ENCODE results near the gene TINAGL1. TPM values are rescaled to one million over a fixed set of nuclear protein-coding genes. Genes with fewer than 3 reads are reported as not detected.

Gene TINAGL1
- total RNA-seq, 1 experiment from 2014 or later, result 2.5 TPM

DNA sequence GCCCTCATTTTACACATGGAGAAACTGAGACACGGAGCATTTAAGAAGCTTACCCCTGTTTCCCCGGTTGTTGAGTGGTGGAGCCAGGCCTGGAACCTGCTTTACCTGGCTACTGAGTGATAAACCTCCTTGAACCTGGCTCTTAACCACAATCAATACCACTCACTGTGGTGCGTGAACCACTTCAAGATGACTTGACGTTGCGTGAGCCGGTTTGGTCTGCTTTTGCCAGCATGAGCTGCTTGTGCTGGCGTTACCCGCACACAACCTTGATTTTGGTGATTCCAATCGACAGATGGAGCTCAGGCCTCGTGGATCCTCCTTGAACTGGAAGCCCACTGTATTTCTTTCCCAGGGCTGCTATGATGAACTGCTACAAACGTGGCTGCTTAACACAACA lies 6.1 kb upstream of the TINAGL1 start:
- Histone ChIP-seq H4K20me1 (ENCODE audit: control insufficient read depth, insufficient read depth, insufficient read length) (no peaks in the 10 kb centered on the region), H3K23me2 (ENCODE audit: insufficient read length, low read depth, low read length, poor library complexity, severe bottlenecking) (no peaks in the 10 kb centered on the region), H2BK12ac (ENCODE audit: insufficient read length, low read depth, low read length) (no peak overlapping the region), H3K27me3 (ENCODE audit: insufficient read depth, low read length) (no peaks in the 10 kb centered on the region), H3K79me2 (ENCODE audit: insufficient read depth, low read length) (no peaks in the 10 kb centered on the region), H3K4ac (ENCODE audit: low read depth, low read length) (no peak overlapping the region), H3K79me1 (ENCODE audit: insufficient read depth, low read depth, low read length, poor library complexity, severe bottlenecking) (no peaks in the 10 kb centered on the region), H3K56ac (ENCODE audit: insufficient read length, low read depth, low read length) (no peak overlapping the region), H2BK20ac (ENCODE audit: low read depth, low read length, poor library complexity, severe bottlenecking) (no peak overlapping the region), H3K9ac (ENCODE audit: extremely low read depth, insufficient read length, low read length) (no peak overlapping the region), H4K5ac (ENCODE audit: insufficient read length, low read depth, low read length) (no peak overlapping the region), H2BK5ac (ENCODE audit: insufficient read length, low read length) (no peak overlapping the region), H2AK5ac (ENCODE audit: insufficient read length, low read length) (no peak overlapping the region), H2AFZ (ENCODE audit: low read length) (no peak overlapping the region), H3K4me1 (ENCODE audit: insufficient read depth, low read length) (no peaks in the 10 kb centered on the region), H2BK120ac (ENCODE audit: low read depth, low read length, poor library complexity, severe bottlenecking) (no peak overlapping the region), H3K23ac (ENCODE audit: insufficient read length, low read depth, low read length) (no peak overlapping the region), H3K18ac (ENCODE audit: insufficient read length, low read depth, low read length) (no peak overlapping the region), H3K9me3 (ENCODE audit: control insufficient read depth, low read depth, low read length) (no peaks in the 10 kb centered on the region), H2BK15ac (ENCODE audit: low read depth, low read length) (no peak overlapping the region), H4K8ac (replicated peaks; ENCODE audit: insufficient read length, low read depth, low read length) (no peak overlapping the region), H3K14ac (ENCODE audit: insufficient read depth, low read length) (no peak overlapping the region), H3K27ac (ENCODE audit: insufficient read length, low read depth, low read length) (no peak overlapping the region), H4K91ac (ENCODE audit: insufficient read length, low read depth, low read length) (no peak overlapping the region), H3K4me2 (ENCODE audit: insufficient read depth, insufficient read length, low read length) (no peak overlapping the region), H3T11ph (ENCODE audit: low read length) (no peak overlapping the region)
- no CpG with 5 or more reads among the region's 11 CpGs for WGBS (ENCODE audit: extremely low coverage, insufficient read length, low lambda C conversion rate)
- peaks cover 0 to 3% of the 10 kb centered on the region in 2 experiments; a peak in 2 of 5 replicates for H3K9me3 Mint-ChIP-seq
- peaks cover 3 to 15% of the 10 kb centered on the region in 2 experiments; a peak in 3 of 4 replicates for H3K4me1 Mint-ChIP-seq
- no peak overlapping the region for H3K4me3 Mint-ChIP-seq
- no peak overlapping the region for H3K27ac Mint-ChIP-seq
- peaks cover 10% of the 10 kb centered on the region for H3K27me3 Mint-ChIP-seq (ENCODE audit: low read depth)
- H3K36me3 Mint-ChIP-seq (ENCODE audit: insufficient read depth in 1 of 3, low read depth in 3 of 3), result no peaks in the 10 kb centered on the region
- TF ChIP-seq, protein P1, sequence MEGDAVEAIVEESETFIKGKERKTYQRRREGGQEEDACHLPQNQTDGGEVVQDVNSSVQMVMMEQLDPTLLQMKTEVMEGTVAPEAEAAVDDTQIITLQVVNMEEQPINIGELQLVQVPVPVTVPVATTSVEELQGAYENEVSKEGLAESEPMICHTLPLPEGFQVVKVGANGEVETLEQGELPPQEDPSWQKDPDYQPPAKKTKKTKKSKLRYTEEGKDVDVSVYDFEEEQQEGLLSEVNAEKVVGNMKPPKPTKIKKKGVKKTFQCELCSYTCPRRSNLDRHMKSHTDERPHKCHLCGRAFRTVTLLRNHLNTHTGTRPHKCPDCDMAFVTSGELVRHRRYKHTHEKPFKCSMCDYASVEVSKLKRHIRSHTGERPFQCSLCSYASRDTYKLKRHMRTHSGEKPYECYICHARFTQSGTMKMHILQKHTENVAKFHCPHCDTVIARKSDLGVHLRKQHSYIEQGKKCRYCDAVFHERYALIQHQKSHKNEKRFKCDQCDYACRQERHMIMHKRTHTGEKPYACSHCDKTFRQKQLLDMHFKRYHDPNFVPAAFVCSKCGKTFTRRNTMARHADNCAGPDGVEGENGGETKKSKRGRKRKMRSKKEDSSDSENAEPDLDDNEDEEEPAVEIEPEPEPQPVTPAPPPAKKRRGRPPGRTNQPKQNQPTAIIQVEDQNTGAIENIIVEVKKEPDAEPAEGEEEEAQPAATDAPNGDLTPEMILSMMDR (conservative IDR thresholded peaks at IDR 0.05), result no peak
- no peak for DNase-seq

Data from H9 (cell line).